ENCODE data around the gene PRRT1.

- TF ChIP-seq POLR2A (IDR thresholded peaks at IDR 0.05), result no peak
- TF ChIP-seq EP300 (IDR thresholded peaks at IDR 0.05), result no peak
- TF ChIP-seq CTCF (IDR thresholded peaks at IDR 0.05), result no peak
- TF ChIP-seq POLR2AphosphoS5 (IDR thresholded peaks at IDR 0.05), result no peak
These were observed at the start of gene PRRT1 for GRCh38 chr6:32151863-32152768.
